ENCODE measurements around the gene PARP3. TPM values are rescaled to one million over a fixed set of nuclear protein-coding genes. Genes with fewer than 3 reads are reported as not detected.

PARP3 gene
- total RNA-seq, 3 donors from 2014 or later = 6.6 to 9.4 (median 8.7) TPM

DNA sequence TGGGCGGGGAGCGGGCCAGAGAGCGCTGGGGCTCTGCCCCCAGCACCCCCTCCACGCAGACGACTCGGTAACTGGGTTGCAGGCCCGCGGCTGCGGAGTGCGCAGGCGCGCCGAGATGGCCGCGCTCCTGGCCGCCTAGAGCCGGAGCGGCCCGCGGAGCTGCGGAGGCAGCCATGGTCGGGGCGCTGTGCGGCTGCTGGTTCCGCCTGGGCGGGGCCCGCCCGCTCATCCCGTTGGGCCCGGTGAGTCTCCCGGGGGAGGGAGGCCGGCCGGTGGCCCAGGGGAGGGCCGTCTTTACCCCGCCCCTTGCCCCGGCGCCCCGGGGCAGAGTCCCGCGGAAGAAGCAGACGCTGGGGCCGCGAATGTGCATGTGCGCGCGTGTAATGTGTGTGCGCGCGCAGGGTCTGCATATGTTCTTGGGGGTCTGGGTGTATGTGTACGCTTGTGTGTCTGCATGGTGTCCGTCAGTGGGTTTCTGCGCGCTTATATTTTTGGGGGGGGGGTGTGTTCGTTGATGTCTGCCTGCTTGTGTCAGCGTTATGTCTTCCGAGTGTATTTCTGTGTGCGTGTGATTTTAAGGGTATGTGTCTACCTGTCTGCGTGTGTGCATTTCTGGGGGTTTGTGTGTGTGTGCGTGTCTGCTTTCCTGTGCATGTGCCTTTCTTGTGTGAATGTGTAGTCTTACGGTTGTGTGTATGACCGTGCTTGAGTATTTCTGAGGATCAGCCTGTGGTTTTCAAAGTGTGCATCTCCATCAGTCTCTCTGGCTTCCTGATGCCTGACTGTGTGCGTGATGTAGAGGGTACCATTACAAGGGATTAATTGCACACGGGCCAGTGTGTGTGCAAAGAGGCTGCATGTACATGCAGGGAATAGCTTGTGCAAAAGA, 33.0 kb downstream of the PARP3 start, which contains the start of gene ABHD14A:
TSS of gene ABHD14A (plus strand) at position 102 of the 889 bp plus-strand sequence. CDS start at position 174, 72 bp downstream.
- no peaks in the 10 kb centered on the region for H3K27me3 Mint-ChIP-seq (ENCODE audit: low read depth)
- peaks cover 25% of the 10 kb centered on the region for H3K4me1 Mint-ChIP-seq (ENCODE audit: low read depth)
- no peaks in the 10 kb centered on the region for H3K9me3 Mint-ChIP-seq
- H3K4me3 Mint-ChIP-seq = peak within 1 kb of the TSS; percentile 97
- peak; percentile 53 for DNase-seq
- no peaks in the 10 kb centered on the region for H3K36me3 Mint-ChIP-seq (ENCODE audit: insufficient read depth)
- ATAC-seq = peak; percentile 83 to 84

DNA sequence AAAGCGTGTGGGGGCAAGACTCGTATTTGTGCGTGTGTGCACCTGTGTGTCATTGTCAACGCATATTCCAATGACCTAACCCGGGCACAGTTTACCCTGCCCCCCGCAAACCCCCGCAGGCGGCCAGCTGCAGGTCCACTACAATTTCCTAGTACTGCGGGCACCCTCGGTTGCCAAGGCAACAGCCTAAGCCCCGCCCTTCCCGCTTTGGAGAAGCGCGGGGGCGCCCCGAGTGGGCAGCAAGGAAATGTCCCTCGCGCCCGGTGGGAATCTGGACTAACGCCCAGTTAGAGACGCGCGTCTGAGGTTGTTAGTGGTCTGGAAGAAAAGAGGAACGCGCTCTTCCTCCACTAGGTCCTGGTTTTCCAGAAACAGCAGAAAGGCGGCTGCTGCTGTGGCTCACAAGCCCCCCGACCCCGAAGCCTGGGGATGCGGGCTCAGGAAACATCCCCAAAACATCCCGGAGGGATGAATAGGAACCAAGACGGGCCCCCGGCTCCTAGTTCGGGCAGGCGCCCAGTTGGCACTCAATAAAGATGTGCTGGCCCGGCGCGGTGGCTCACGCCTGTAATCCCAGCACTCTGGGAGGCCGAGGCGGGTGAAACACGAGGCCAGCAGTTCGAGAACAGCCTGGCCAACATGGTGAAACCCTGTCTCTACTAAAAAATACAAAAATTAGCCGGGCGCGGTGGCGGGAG, 33.8 kb downstream of the PARP3 start:
- H3K4me3 Mint-ChIP-seq = peak overlapping the region; percentile 97

DNA sequence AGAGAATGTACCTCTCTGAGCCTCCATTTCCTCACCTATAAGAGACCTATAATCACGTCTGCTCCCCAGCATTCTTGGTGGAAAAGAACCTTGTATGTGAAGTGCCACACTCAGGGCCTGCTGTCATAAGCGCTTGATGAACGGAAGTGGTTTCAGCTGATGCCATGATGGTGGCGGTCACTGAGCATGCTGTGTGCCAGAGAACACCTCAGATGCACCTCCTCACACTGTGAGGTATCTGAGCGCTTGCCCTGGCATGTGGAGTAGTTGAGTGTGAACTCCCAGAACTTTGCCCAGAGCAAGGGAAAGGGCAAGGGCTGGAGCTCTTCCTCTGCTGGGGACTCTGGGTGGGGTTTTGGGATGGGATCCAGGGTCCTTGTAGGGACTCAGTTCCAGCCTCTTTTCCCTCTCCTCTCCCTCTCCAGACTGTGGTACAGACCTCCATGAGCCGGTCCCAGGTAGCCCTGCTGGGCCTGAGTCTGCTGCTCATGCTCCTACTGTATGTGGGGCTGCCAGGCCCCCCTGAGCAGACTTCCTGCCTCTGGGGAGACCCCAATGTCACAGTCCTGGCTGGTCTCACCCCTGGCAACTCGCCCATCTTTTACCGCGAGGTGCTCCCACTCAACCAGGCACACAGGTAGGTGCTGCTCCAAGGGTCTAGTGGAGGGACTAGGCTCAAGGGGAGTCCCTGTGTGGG, 35.4 kb downstream of the PARP3 start:
- Mint-ChIP-seq H3K27me3 (ENCODE audit: low read depth) (no peaks in the 10 kb centered on the region), H3K9me3 (no peaks in the 10 kb centered on the region), H3K4me3 (peak overlapping the region; percentile 29), H3K36me3 (ENCODE audit: insufficient read depth) (no peaks in the 10 kb centered on the region), H3K4me1 (ENCODE audit: low read depth) (peaks cover 35% of the 10 kb centered on the region)
- no peak for DNase-seq
- no peak for ATAC-seq

More for the DNA sequence above, 33.8 kb downstream of the PARP3 start:
- Mint-ChIP-seq H3K27me3 (ENCODE audit: low read depth) (no peaks in the 10 kb centered on the region), H3K36me3 (ENCODE audit: insufficient read depth) (no peaks in the 10 kb centered on the region), H3K9me3 (no peaks in the 10 kb centered on the region), H3K4me1 (ENCODE audit: low read depth) (peaks cover 26% of the 10 kb centered on the region)
- ATAC-seq (no peak), DNase-seq (no peak)

DNA sequence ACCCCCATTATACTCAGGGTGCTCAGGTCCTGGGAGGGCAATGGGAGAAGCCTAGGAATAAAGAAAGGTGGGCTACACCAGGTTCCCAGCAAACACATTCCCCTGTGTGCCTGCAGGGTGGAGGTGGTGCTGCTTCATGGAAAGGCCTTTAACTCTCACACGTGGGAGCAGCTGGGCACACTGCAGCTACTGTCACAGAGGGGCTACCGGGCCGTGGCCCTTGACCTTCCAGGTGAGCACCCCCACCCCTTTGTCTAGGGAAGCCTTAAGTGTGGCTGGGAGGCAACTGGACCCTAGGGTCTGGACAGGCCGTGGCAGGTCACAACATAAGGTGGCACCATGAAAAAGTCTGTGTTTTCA, 36.0 kb downstream of the PARP3 start:
- Mint-ChIP-seq H3K4me1 (ENCODE audit: low read depth) (peaks cover 38% of the 10 kb centered on the region), H3K36me3 (ENCODE audit: insufficient read depth) (no peaks in the 10 kb centered on the region), H3K4me3 (no peak overlapping the region), H3K27me3 (ENCODE audit: low read depth) (no peaks in the 10 kb centered on the region), H3K9me3 (no peaks in the 10 kb centered on the region)
- ATAC-seq (no peak), DNase-seq (no peak)

DNA sequence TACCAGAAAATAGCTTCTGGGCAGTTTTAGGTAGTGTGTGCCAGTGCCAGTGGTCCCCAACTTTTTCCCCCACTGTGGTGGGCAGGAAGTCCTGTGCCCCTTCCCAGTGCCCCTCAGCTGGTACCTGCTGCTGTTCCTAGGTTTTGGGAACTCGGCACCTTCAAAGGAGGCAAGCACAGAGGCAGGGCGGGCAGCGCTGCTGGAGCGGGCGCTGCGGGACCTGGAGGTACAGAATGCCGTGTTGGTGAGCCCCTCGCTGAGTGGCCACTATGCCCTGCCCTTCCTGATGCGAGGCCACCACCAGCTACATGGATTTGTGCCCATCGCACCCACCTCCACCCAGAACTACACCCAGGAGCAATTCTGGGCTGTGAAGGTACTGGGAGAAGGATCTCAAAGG, 38.1 kb downstream of the PARP3 start:
- no peaks in the 10 kb centered on the region for H3K9me3 Mint-ChIP-seq

DNA sequence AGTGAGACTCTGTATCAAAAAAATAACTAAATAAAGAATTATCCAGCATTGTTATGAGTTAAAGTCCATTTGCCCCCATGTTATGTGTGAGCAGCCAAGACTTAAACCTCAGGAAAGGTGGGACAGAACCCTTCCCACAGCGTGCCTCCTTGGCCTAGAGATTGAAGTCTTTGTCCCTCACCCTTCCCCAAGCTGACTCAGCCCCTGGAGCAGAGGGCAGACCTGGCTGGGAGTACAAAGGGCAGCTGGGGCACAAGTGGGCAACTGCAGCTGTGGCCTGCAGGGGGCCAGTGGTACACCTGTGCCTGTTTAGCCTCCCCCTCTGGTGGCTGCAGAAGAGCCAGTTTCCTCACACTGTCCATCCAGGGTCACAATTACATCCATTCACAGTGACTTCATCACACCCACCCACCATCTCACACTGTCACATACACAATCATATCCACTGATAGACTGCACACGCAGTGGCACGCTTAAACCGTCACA, 40.2 kb downstream of the PARP3 start:
- Mint-ChIP-seq H3K27me3 (ENCODE audit: low read depth) (no peaks in the 10 kb centered on the region), H3K4me1 (ENCODE audit: low read depth) (peaks cover 23% of the 10 kb centered on the region), H3K36me3 (ENCODE audit: insufficient read depth) (no peaks in the 10 kb centered on the region), H3K4me3 (peak overlapping the region; percentile 93), H3K9me3 (no peaks in the 10 kb centered on the region)
- no peak for DNase-seq
- ATAC-seq = peak; percentile 28 to 33

More for the DNA sequence above, 38.1 kb downstream of the PARP3 start:
- peaks cover 37% of the 10 kb centered on the region for H3K4me1 Mint-ChIP-seq (ENCODE audit: low read depth)
- no peak overlapping the region for H3K4me3 Mint-ChIP-seq
- ATAC-seq (no peak), DNase-seq (no peak)
- H3K36me3 Mint-ChIP-seq (ENCODE audit: insufficient read depth) = no peaks in the 10 kb centered on the region
- no peaks in the 10 kb centered on the region for H3K27me3 Mint-ChIP-seq (ENCODE audit: low read depth)

DNA sequence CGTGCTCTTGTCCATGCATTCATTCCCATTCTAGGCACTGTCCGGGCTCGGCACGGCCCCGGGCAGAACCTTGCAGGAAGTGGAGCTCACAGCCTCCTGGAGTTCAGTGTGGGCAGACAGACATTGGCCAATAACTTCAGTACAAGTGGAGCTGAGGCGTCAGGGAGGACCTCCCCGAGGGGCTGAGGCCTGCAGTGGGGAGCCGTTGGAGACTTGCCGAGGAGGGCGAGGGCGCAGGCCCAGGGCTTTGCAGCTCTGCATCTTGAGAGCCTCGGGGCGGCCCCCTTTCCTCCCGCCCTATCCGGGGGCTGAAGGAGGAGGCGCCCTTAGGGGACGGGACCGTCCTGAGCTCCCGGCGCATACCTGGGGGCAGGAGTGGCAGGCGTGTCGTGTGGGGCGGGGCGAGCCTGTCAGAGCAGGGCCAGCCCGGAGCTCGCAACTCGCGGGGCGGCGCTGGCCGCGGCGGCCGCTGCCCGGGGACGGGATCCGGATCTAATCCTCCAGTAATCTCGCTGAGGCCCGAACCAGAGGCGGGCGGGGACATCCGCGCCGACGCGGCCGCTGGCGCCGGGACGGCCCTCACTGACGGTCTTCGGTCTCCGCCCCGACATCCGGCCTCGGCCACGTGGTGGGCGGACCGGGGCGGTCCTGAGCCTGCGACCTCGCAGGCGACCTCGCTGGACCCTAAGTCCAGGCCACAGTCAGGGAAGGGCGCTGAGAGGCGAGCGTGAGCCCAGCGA, 40.8 kb downstream of the PARP3 start, which contains the start of gene ACY1:
TSS of gene ACY1 (plus strand) at position 698 of the 740 bp plus-strand sequence. CDS start 530 bp downstream, outside the sequence.
- ATAC-seq (peak; percentile 87 to 88), DNase-seq (peak; percentile 57)
- no peaks in the 10 kb centered on the region for H3K36me3 Mint-ChIP-seq (ENCODE audit: insufficient read depth)
- peak within 1 kb of the TSS; percentile 93 for H3K4me3 Mint-ChIP-seq
- H3K4me1 Mint-ChIP-seq (ENCODE audit: low read depth) = peaks cover 22% of the 10 kb centered on the region
- H3K27me3 Mint-ChIP-seq (ENCODE audit: low read depth) = no peaks in the 10 kb centered on the region
- no peaks in the 10 kb centered on the region for H3K9me3 Mint-ChIP-seq

DNA sequence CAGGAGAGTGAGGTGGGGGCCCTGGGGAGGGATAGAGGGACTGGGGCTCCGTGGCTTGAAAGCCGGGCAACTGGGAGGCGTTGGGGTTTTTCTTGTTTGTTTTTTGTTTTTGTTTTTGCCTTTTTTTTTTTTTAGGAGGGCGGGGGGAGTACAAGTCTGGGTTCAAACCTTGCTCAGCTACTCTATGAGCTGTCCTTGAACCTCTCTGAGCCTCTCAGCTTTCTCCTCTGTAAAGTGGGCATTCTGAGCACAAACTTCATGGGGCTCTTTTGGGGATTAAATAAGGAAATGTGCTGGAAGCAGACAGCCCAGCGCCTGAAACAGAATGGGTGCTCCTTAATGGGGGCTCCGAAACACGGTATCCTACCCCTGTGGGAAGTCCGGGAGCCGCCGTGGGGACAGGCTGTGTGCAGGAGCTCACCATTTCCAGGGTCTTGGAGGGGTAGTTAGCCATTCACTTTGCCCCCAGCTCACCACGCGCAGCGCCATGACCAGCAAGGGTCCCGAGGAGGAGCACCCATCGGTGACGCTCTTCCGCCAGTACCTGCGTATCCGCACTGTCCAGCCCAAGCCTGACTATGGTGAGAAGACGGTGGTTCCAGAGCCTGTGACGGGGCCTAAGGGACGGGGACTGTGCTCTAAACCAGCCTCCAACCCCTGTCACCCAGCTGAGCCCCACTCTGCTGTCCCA, 41.6 kb downstream of the PARP3 start:
- DNase-seq (no peak), ATAC-seq (no peak)
- Mint-ChIP-seq H3K9me3 (no peaks in the 10 kb centered on the region), H3K27me3 (ENCODE audit: low read depth) (no peaks in the 10 kb centered on the region), H3K36me3 (ENCODE audit: insufficient read depth) (no peaks in the 10 kb centered on the region), H3K4me3 (peak overlapping the region; percentile 93), H3K4me1 (ENCODE audit: low read depth) (peaks cover 22% of the 10 kb centered on the region)

DNA sequence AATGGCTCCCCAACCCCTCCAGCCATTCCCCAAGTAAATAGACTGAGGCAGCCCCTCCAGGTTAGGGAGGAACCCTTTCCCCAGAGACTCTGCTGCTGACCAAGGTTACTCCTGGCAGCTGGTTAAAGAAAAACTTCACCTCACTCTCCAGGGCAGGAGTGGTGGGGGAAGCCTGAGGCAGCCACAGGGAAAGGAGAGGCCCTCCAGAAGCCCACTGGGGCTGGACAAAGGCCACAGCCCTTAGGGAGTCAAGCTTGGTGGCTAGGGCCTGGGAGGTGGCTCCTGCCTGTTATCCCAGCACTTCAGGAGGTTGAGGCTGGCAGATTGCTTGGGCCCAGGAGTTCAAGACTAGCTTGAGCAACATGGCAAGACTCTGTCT, 42.1 kb downstream of the PARP3 start:
- ATAC-seq (no peak), DNase-seq (no peak)
- H3K27me3 Mint-ChIP-seq (ENCODE audit: low read depth) = no peaks in the 10 kb centered on the region
- H3K4me3 Mint-ChIP-seq = peak overlapping the region; percentile 93
- no peaks in the 10 kb centered on the region for H3K9me3 Mint-ChIP-seq
- no peaks in the 10 kb centered on the region for H3K36me3 Mint-ChIP-seq (ENCODE audit: insufficient read depth)
- peaks cover 22% of the 10 kb centered on the region for H3K4me1 Mint-ChIP-seq (ENCODE audit: low read depth)

DNA sequence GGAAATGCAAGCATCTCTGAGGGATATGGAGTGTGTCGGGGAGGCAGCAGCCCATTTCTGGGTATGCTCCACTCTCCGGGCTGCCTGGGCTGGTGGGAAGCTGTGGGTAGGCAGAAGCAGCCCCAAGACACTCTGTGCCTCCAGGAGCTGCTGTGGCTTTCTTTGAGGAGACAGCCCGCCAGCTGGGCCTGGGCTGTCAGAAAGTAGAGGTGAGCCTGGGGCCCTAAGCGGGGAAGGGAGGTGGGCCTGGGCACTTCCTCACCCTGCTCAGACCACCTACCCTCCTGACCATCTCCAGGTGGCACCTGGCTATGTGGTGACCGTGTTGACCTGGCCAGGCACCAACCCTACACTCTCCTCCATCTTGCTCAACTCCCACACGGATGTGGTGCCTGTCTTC, 42.9 kb downstream of the PARP3 start:
- H3K9me3 Mint-ChIP-seq = no peaks in the 10 kb centered on the region
- H3K4me3 Mint-ChIP-seq = no peak overlapping the region
- H3K27me3 Mint-ChIP-seq (ENCODE audit: low read depth) = no peaks in the 10 kb centered on the region
- DNase-seq = no peak
- H3K36me3 Mint-ChIP-seq (ENCODE audit: insufficient read depth) = no peaks in the 10 kb centered on the region
- no peak for ATAC-seq
- H3K4me1 Mint-ChIP-seq (ENCODE audit: low read depth) = peaks cover 22% of the 10 kb centered on the region

DNA sequence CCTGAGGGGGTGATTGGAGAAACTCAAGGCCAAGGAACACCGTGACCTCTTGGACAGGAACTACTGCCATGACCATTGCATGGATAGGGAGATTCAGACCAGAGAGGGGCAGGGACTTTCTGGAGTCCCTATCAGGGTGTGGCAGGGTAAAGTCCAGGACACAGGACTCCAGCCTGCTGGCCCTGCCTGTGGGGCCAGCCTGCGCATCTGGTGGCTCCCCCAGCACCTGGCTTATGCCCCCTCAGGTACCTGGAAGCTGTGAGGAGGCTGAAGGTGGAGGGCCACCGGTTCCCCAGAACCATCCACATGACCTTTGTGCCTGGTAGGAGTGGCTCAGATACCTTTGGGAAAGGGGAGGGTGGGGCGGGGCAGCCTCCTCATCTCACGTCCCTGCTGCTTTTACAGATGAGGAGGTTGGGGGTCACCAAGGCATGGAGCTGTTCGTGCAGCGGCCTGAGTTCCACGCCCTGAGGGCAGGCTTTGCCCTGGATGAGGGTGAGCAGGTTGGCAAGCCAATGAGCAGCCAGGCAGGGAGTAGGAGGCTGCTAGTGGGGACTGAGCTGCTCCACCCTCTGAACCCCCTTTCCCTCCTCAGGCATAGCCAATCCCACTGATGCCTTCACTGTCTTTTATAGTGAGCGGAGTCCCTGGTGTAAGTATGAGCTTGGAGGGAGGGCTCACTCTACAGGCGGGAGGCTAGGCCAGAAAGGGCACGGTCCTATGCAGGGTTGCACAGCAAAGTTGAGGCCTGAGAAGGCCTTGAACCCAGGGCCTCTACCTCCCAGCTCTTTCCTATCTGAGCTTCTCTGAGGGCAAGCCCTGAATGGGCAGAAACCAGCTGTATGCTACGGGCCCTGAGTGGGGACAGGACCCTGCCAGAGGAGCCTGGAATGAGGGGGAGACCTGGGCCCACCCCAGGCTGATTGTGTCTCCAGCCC, 44.1 kb downstream of the PARP3 start:
- H3K4me3 Mint-ChIP-seq = no peak overlapping the region
- H3K4me1 Mint-ChIP-seq (ENCODE audit: low read depth) = peaks cover 19% of the 10 kb centered on the region
- no peaks in the 10 kb centered on the region for H3K9me3 Mint-ChIP-seq
- DNase-seq (no peak), ATAC-seq (no peak)
- H3K36me3 Mint-ChIP-seq (ENCODE audit: insufficient read depth) = peaks cover 3% of the 10 kb centered on the region
- no peaks in the 10 kb centered on the region for H3K27me3 Mint-ChIP-seq (ENCODE audit: low read depth)

DNA sequence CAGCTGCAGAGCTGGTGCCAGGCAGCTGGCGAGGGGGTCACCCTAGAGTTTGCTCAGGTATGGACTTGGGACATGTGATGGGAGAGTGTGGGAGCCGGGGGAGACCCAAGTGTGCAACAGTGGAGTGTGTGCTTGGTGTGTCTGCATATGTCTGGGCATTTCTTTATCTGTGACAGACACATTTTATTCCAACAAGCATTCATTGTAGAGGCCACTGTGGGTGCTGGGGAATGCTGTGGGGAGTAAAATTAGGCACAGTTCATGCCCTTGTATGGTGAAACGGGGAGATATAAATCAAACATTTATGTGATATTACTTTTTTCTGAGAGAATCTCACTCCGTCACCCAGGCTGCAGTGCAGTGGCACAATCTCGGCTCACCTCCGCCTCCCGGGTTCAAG, 45.4 kb downstream of the PARP3 start:
- H3K9me3 Mint-ChIP-seq = no peaks in the 10 kb centered on the region
- ATAC-seq = no peak

More for the DNA sequence above, 45.4 kb downstream of the PARP3 start:
- Mint-ChIP-seq H3K4me1 (ENCODE audit: low read depth) (peaks cover 20% of the 10 kb centered on the region), H3K4me3 (no peak overlapping the region), H3K36me3 (ENCODE audit: insufficient read depth) (peaks cover 9% of the 10 kb centered on the region), H3K27me3 (ENCODE audit: low read depth) (no peaks in the 10 kb centered on the region)
- no peak for DNase-seq
